ENCODE data around the gene BET1L.
"Not testable (repeated sequence)": the region's sequence is repeated elsewhere in the genome, so short reads cannot be mapped to it uniquely, and the experiment has no call there.

BET1L gene

DNA sequence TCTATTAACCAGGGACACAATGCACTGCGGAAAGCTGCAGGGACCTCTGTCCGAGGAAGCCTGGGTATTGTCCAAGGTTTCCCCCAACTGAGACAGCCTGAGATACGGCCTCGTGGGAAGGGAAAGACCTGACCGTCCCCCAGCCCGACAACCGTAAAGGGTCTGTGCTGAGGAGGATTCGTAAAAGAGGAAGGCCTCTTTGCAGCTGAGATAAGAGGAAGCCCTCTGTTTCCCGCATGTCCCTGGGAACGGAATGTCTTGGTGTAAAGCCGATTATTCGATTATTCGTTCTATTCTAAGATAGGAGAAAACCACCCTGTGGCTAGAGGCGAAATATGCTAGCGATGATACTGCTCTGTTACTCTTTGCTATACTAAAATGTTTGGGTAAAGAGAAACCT lies 5.2 kb downstream of the BET1L start:
- Histone ChIP-seq H3K27ac (no peak overlapping the region), H3K4me3 (no peak overlapping the region)

DNA sequence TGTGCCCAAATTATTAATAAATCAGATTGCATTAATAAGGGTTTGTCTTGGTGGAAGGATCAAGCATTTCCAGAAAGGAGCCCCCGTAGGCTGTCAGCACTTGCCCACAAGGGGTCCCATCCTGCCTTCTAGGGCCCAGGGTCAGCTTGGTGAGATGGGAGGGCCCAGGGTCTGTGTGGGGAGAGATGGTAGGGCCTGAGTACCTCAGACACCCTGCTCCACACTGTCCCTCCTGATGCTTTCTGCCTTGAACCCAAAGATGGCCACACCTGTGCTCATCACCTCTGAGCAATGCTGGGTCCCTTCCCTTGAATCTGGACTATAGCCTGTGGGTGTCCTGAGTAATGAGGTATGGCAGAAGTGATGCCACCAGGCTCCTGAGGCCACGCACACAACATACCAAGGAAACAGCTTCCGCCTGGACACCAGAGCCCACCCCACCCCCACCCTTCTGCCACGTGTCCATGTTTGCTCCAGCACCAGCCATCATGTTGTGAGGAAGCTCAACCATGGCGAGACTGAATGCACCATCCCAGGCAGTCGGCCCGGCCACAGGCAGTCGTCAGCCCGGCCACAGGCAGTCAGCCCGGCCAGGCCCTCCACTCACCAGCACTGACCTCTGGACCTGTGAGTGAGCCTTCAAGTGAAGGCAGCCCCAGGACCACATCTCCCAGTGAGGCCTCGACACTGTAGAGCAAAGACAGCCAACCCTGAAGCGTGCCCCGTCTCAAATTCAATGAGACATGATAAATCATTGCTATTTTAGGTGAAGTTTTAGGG lies 6.8 kb downstream of the BET1L start:
- Histone ChIP-seq H3K27ac (no peak overlapping the region), H3K4me3 (no peak overlapping the region)

DNA sequence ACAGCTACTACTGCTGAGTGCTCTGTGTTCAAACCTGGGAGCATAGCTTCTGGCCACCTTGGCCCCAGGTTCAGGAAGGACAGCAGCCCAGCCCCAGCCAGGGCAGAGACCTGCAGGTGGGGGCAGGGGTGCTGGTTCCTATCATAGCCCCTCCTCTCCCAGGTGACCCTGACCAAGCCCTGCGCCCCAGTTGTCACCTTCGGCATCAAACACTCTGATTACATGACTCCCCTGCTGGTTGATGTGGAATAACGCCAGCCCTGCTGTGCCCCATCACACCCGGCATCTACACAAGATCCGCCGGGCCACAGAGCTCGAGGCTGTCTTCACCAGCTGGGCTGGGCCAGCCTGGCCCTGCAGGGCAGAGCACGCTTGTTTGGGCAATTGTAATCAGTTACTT lies 7.4 kb downstream of the BET1L start:
- H3K4me3 ChIP-seq: no peak overlapping the region

DNA sequence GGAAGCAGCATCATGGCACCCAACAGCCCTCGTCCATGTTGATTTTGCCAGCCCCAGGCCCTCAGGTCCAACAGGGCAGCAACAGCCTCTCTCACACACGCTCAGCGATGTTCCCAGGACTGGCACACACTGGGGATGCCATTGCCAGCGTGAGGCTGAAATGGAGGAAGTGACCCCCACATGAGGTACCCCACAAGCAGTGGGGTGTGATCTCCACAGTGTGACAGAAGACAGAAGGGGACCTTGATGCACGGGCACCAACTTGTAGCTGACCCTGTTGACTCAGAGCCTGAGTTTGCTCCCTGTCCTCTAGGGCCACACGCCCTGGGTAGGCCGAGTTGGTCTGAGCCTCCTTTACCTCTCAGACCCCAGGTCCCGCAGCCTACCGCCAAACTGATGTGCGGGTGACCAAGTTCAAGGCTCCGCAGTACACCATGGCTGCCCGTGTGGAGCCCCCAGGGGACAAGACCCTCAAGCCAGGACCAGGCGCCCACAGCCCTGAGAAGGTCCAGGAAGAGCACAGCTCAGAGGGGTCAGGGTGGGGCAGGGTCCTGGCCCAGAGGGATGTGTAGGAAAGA lies 8.1 kb downstream of the BET1L start:
- no peak overlapping the region for H3K4me3 ChIP-seq
- no peak overlapping the region for H3K27ac ChIP-seq

More for the DNA sequence above, 7.4 kb downstream of the BET1L start:
- H3K27ac ChIP-seq: no peak overlapping the region

DNA sequence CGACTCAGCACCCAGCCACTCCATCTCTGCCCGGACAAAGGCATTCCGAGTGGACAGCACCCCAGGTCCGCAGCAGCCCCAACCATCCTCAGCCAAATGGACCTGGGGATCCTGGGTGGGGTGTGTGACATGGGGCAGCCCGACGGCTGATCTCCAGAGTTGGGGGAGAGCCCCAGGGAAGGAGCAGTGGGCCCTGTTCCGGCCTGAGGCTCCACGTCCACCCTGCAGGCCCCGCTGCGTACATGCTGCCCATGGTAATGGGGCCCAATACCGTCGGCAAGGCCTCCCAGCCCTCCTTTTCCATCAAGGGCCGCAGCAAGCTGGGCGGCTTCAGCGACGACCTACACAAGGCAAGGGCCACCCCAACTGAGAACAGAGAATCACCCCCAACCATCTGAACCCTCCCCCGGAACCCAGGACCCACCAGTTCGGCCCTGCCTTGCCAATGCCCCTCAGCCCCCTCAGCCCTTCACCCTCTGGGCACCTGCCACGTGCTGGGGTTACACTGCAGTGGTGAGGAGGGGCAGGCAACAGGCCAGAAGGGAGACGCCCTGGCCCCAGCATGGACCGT lies 8.9 kb downstream of the BET1L start:
- no peak overlapping the region for H3K27ac ChIP-seq
- no peak overlapping the region for H3K4me3 ChIP-seq

DNA sequence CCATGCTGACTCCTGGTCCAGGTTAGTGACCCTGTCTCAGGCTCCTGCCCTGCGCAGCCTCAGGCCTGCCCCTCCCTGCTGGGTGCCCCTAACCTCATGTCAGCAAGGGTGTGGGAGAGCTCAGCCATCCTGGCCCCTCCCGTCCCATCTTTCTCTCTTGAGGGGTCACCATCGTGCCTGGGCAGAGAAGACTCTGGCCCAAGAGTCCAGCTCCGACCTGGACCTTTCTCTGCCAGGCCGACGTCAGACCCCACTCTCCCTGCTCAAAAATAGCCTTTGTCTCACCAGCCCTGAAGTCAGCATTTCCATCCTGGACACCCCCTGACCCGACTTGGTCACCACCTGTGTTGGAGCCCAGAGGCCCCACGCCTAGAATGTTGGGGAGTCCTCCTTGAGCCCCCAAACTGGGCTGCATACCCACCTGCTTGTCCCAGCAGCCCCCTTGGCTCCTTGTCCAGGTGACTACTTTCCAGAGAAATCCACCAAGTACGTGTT lies 9.4 kb downstream of the BET1L start:
- no peak overlapping the region for H3K4me3 ChIP-seq

DNA sequence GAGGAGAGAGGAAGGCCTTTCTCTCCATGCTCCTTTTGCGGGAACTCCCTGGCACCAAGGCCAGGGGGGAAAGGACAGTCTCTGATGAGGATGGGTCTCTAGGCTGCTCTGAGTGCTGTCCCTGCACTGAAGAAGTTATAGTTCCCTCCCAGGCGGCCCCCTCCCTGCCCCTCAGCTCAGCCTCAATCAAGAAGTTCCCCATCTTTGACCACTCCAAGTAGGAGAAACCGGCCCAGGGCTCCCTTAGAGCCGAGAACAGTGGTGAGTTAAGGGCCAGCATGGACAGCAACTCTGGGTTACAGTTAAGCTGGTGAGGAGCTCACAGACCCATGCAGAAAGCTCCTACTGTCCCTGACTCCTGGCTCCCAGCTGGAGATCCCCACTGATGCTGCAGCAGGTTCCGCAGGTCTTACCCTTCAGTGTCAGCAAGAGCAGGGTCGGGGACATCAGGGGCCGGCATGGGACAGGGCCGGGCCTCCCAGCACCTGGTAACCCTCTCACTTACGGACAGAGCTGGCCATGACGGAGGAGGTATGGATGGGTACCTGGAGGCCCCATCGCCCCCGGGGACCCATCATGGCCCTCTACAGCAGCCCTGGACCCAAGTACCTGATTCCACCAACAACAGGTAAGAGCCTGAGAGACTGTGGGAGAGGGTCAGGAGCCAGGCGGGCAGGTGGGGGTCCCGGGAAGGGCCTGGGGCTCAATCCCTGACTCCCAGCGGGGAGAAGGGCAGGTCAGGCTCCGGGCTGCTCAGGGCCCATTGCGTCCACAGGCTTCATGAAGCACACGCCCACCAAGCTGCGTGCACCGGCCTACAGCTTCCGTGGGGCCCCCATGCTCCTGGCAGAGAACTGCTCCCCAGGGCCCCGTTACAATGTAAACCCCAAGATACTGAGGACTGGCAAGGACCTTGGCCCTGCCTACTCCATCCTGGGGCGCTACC lies 10.1 kb downstream of the BET1L start:
- Histone ChIP-seq H3K4me3 (no peak overlapping the region), H3K27ac (no peak overlapping the region)

More for the DNA sequence above, 9.4 kb downstream of the BET1L start:
- H3K27ac ChIP-seq: no peak overlapping the region

DNA sequence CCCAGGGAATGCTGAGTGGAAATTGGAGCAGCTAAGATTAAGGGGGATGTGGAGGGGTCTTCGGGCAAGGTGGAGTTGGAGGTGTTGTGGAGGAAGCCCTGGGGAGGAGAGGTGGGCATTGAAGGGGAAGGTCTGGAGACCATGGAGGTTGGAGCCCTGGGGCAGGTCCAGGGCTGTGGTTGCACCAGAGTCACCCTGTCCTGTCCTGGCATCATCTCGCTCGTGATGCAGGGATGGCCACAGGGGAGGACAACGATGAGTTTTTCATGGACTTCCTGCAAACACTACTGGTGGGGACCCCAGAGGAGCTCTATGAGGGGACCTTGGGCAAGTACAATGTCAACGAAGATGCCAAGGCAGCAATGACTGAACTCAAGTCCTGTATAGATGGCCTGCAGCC lies 13.7 kb downstream of the BET1L start:
- not testable (repeated sequence) for H3K27ac ChIP-seq, H3K4me3 ChIP-seq

DNA sequence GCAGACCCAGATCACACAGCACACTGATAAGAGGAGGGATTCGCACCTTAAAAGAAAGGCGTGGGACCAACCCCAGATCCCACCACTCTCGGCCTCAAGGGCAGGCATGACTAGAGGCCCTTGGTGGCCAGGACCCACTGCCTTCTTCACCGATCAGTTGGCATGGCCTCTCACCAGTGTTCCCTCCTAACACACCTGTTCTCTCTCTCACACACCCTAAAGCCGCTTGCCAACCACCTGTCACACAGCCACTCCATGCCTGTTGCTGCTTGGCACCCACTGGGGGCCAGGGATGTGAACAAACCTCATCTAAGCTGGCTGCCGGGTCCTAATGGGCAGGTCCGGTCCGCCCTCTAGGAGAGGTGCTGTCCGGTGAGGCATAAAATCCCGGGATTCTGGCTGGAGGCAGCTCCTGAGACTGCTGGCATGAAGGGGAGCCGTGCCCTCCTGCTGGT lies 14.5 kb downstream of the BET1L start, which contains the start of gene SCGB1C1:
Gene SCGB1C1 (plus strand): TSS at position 405 of the 455 bp plus-strand sequence. CDS start 22 bp downstream, at position 427.
- not testable (repeated sequence) for H3K4me3 ChIP-seq, H3K27ac ChIP-seq

DNA sequence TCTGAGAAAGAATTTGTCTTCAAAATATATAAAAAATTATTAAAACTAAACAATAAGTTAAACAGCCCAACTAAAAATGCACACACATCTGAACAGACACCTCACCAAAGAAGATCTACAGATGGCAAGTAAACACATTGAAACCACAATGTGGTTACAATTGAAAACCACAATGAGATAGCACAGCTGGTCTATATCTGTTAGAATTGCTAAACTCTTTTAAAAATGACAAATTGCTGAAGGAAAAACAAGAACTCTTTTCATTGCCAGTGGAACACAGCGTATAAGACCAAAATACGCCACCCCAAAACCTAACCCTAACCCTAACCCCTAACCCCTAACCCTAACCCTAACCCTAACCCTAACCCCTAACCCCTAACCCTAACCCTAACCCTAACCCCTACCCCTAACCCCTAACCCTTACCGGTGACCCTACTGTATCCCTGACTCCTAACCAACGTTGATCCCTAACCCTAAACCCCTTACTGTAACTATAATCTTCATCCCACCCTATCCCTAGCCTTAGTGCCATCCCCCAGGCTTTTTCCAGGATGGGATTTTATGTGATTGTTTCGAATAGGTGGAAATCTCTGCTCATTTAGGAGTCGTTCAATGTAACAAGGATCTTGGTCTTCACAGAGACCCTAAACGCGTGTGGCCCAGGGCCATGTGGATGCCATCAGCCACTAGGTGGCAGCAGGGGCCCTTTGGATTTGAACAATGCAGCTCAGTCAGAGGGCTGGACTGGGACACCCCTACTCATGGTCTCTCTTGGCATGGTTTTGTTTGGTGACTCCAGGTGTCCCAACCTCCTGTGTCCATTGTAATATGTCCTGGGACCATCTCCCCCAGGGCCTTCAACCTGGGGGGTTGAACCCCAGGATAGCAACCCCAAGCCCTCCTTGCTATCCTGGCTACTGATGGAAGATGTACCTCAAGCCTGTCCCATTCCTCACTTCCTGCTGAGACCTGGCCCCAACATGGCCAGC lies 15.4 kb downstream of the BET1L start:
- not testable (repeated sequence) for H3K4me3 ChIP-seq, H3K27ac ChIP-seq

DNA sequence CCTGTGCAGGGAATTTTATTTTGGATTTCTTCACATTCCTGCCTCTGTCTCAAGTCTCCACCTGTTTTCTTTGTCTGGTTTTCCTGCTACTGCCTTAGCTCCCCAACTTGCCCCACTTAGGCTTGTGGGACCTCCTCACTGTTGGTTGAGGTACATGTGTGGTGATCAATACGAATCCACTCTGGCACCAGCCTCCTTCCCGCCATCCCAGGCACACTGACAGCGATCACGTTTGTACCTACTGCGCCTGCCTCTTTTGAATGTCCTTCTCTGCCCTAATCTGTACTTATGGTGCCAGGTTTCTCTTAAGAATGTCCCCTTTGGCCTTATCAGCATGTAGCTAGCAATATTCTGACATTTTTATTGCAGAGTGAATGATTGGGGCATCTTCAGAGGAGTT lies 16.7 kb downstream of the BET1L start:
- not testable (repeated sequence) for H3K4me3 ChIP-seq, H3K27ac ChIP-seq

DNA sequence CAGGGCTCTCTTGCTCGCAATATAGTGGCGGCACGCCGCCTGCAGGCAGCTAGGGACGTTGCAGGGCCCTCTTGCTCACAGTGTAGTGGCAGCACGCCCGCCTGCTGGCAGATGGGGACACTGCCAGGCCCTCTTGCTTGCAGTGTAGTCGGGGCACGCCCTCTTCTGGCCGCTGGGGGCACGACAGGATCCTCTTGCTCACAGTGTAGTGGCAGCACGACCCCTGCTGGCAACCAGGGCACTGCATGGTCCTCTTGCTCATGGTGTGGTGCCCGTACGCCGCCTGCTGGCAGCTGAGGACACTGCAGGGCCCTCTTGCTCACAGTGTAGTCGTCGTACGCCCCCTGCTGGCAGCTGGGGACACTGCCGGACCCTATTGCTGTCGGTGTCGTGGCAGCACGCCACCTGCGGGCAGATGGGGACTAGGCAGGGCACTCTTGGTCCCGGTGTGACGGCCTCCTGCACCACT lies 17.3 kb downstream of the BET1L start:
- not testable (repeated sequence) for H3K27ac ChIP-seq, H3K4me3 ChIP-seq

DNA sequence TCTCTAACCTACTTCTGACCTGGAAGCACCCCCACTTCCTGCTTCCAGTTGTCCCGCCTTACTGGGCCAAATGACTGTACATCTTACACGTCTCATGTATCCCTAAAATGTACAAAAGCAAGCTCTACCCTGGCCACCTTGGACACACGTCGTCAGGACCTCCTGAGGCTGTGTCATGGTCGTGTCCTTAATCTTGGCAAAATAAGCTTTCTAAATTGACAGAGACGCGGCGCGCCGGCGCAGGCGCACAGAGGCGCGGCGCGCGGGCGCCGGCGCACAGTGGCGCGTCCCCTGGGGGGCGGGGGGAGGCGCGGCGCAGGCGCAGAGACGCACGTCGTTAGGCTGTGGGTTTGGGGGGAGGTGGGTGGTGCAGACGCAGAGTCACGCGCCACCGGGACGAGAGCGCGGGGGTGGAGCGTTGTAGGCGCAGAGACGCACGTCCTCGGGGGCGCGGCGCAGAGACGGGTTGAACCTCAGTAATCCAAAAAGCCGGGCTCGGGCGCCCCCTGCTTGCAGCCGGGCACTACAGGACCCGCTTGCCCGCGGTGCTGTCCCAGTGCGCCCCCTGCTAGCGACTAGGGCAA lies 17.9 kb downstream of the BET1L start:
- H3K27ac ChIP-seq, H3K4me3 ChIP-seq: not testable (repeated sequence)

DNA sequence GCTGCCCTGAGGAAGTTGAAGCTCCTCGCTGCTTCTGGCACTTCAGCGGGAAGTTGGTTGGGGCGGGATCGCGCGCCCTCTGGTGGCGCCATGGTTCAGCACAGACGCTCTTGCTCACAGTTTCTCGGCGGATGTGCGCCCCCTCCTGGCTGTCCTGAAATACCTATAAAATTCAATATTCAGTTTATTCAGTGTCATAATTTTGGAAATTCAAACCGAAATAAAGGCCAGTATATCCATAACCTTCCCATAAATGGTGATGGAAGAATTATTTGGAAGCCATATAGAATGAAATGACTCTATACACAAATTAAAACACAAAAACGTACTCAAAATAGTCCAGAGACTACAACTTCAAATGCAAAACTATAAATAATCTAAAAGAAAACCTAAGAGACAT lies 27.0 kb downstream of the BET1L start:
- not testable (repeated sequence) for H3K27ac ChIP-seq

More for the DNA sequence above, 27.0 kb downstream of the BET1L start:
- not testable (repeated sequence) for H3K4me3 ChIP-seq
